Astrocyte (in vitro differentiated cells and primary cell): Measurements from ENCODE around the gene CCDC90B. TPM values are rescaled to one million over a fixed set of nuclear protein-coding genes. Genes with fewer than 3 reads are reported as not detected.
A peak's percentile ranks its signal among the peaks of the same experiment; 100 is the strongest.

ENCODE experiments used
- DNase-seq: peaks from one replicate; pipeline ENCODE4 v3.0.0-alpha.2; 2010; ENCODE audit warnings: low read depth
- FAIRE-seq: peaks from 2 replicates; lab custom pipeline; 2011; peaks lifted over from hg19 to GRCh38; lab: Jason Lieb, UNC
- H2AFZ ChIP-seq: 2 replicates; pipeline ENCODE4 v1.6.0; 2012; ENCODE audit warnings: low read depth, low read length, inconsistent platforms
- H3K27ac ChIP-seq: 2 replicates; pipeline ENCODE4 v1.5.1; 2011; ENCODE audit warnings: low read depth, low read length, inconsistent platforms
- H3K27me3 ChIP-seq: 2 replicates; pipeline ENCODE4 v1.6.0; 2011; ENCODE audit warnings: low read length, inconsistent platforms; ENCODE audit not compliant: insufficient read depth
- H3K36me3 ChIP-seq: 2 replicates; pipeline ENCODE4 v1.5.1; 2011; ENCODE audit warnings: low read length, inconsistent platforms; ENCODE audit not compliant: insufficient read depth
- H3K4me1 ChIP-seq: 2 replicates; pipeline ENCODE4 v1.5.1; 2011; ENCODE audit warnings: low read length, inconsistent platforms; ENCODE audit not compliant: insufficient read depth
- H3K4me2 ChIP-seq: 2 replicates; pipeline ENCODE4 v1.6.0; 2012; ENCODE audit warnings: low read length, inconsistent platforms
- H3K4me3 ChIP-seq: 2 replicates; pipeline ENCODE4 v1.5.1; 2011; ENCODE audit warnings: low read depth, mild to moderate bottlenecking, low read length, inconsistent platforms; ENCODE audit not compliant: insufficient read depth
- H3K79me2 ChIP-seq: 2 replicates; pipeline ENCODE4 v1.6.0; 2012; ENCODE audit warnings: mild to moderate bottlenecking, low read length, inconsistent platforms; ENCODE audit not compliant: insufficient read depth
- H3K9ac ChIP-seq: 2 replicates; pipeline ENCODE4 v1.6.0; 2012; ENCODE audit warnings: mild to moderate bottlenecking, low read length, inconsistent platforms
- H3K9me3 ChIP-seq: 2 replicates; pipeline ENCODE4 v1.5.1; 2012; ENCODE audit warnings: low read depth, mild to moderate bottlenecking, low read length, inconsistent platforms; ENCODE audit not compliant: insufficient read depth
- H4K20me1 ChIP-seq: 2 replicates; pipeline ENCODE4 v1.6.0; 2012; ENCODE audit warnings: low read length, inconsistent platforms; ENCODE audit not compliant: insufficient read depth
- H3K27ac Mint-ChIP-seq: one replicate; pipeline ENCODE4 v1.8.0; 2021; ENCODE audit warnings: mild to moderate bottlenecking, mixed read lengths; ENCODE audit not compliant: unreplicated experiment
- H3K27me3 Mint-ChIP-seq: one replicate; pipeline ENCODE4 v1.8.0; 2021; ENCODE audit warnings: low read depth, mixed read lengths; ENCODE audit not compliant: unreplicated experiment
- H3K36me3 Mint-ChIP-seq: one replicate; pipeline ENCODE4 v1.8.0; 2021; ENCODE audit warnings: low read depth, mixed read lengths; ENCODE audit not compliant: unreplicated experiment
- H3K4me1 Mint-ChIP-seq: one replicate; pipeline ENCODE4 v1.8.0; 2021; ENCODE audit warnings: low read depth, mixed read lengths; ENCODE audit not compliant: unreplicated experiment
- H3K4me3 Mint-ChIP-seq: one replicate; pipeline ENCODE4 v1.8.0; 2021; ENCODE audit warnings: mild to moderate bottlenecking, moderate library complexity, mixed read lengths; ENCODE audit not compliant: unreplicated experiment
- H3K9me3 Mint-ChIP-seq: one replicate; pipeline ENCODE4 v1.8.0; 2021; ENCODE audit warnings: mild to moderate bottlenecking, mixed read lengths; ENCODE audit not compliant: unreplicated experiment
- EZH2 ChIP-seq: IDR thresholded peaks from 2 replicates; pipeline ENCODE4 v1.6.1; 2012; ENCODE audit warnings: mild to moderate bottlenecking, low read length, inconsistent platforms; ENCODE audit not compliant: insufficient read depth
- total RNA-seq: library from RNA; stranded (reverse); gene quantifications from 2 replicates; pipeline ENCODE4 v1.2.1, GENCODE V29; 2021
- TF ChIP-seq, protein P1 (sequence below): IDR thresholded peaks from 2 replicates; pipeline ENCODE4 v1.5.1; 2011; ENCODE audit warnings: low read depth, mild to moderate bottlenecking, inconsistent platforms, low read length, moderate library complexity; ENCODE audit not compliant: insufficient read depth

CCDC90B gene
- total RNA-seq, 1 donor from 2014 or later, result 67.5 TPM

DNA sequence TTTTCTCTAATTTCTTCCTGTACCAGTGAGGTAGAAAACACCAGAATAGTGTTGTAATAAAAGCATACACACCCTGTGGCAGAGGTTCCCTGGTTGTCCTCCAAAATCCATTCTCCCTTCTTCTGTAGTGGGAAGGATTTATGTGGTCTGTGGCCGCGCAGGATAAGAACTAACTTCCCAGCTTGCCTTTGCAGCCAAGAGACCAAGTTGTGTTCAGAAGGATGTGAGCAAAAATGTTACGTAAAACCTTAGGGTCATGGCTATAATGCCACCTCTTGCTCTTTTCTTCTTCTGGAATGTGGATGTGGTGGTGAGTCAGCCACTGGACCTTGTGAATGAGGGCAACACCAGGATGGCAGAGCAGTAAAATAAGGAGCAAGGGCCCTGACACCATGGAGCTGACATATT lies 28.4 kb downstream of the CCDC90B start:
- H3K4me2 ChIP-seq, result peak overlapping the region; percentile 39
- peaks cover 22% of the 10 kb centered on the region for H3K4me1 Mint-ChIP-seq
- H3K27ac ChIP-seq, result no peak overlapping the region
- no peaks in the 10 kb centered on the region for H3K27me3 Mint-ChIP-seq
- H3K4me3 Mint-ChIP-seq, result peak overlapping the region; percentile 4
- no peaks in the 10 kb centered on the region for H3K9me3 ChIP-seq
- H4K20me1 ChIP-seq, result no peaks in the 10 kb centered on the region
- H3K4me1 ChIP-seq, result peaks cover 10% of the 10 kb centered on the region
- peak; percentile 89 for DNase-seq
- H3K36me3 ChIP-seq, result peaks cover 22% of the 10 kb centered on the region
- H3K79me2 ChIP-seq, result no peaks in the 10 kb centered on the region
- peaks cover 2% of the 10 kb centered on the region for H3K36me3 Mint-ChIP-seq
- H2AFZ ChIP-seq, result no peak overlapping the region
- no peak overlapping the region for H3K4me3 ChIP-seq
- no peaks in the 10 kb centered on the region for H3K27me3 ChIP-seq
- H3K9ac ChIP-seq, result no peak overlapping the region
- no peak overlapping the region for H3K27ac Mint-ChIP-seq
- FAIRE-seq, result peak; percentile 92
- no peak for TF ChIP-seq EZH2
- TF ChIP-seq, protein P1, sequence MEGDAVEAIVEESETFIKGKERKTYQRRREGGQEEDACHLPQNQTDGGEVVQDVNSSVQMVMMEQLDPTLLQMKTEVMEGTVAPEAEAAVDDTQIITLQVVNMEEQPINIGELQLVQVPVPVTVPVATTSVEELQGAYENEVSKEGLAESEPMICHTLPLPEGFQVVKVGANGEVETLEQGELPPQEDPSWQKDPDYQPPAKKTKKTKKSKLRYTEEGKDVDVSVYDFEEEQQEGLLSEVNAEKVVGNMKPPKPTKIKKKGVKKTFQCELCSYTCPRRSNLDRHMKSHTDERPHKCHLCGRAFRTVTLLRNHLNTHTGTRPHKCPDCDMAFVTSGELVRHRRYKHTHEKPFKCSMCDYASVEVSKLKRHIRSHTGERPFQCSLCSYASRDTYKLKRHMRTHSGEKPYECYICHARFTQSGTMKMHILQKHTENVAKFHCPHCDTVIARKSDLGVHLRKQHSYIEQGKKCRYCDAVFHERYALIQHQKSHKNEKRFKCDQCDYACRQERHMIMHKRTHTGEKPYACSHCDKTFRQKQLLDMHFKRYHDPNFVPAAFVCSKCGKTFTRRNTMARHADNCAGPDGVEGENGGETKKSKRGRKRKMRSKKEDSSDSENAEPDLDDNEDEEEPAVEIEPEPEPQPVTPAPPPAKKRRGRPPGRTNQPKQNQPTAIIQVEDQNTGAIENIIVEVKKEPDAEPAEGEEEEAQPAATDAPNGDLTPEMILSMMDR, result no peak
- H3K9me3 Mint-ChIP-seq, result no peaks in the 10 kb centered on the region

DNA sequence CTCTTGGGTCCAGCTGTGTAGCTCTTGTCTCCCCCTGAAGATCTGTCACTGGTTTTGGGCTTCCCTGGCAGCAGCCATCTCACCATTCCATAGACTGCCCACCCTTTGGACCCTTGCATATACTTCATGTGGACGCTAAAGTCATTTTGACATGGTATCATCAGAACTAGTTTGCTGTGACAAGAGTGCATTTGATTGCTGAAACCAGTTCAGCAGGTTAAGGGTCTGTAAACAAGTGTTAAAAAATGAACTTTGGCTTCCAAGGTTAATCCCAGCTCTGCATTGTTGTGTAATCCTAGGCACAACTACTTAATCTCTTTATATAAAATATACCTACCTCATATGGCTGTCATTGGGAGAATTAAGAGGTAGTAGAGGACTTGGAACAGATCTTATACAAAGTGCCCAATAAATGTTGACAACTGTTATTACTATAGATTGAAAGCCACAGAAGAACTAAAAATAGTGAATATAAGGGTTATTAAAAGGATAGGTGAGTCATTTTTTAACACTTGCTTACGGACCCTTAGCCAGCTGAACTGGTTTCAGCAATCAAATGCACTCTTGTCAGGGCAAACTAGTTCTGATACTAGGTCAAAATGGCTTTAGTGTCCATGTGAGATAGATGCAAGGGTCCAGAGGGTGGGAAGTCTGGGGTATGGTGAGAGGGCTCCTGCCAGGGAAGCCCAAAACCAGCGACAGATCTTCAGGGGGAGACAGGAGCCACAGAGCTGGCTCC lies 29.4 kb downstream of the CCDC90B start:
- FAIRE-seq (no peak), DNase-seq (no peak)
- Mint-ChIP-seq H3K4me1 (peaks cover 22% of the 10 kb centered on the region), H3K9me3 (no peaks in the 10 kb centered on the region), H3K4me3 (peak overlapping the region; percentile 70), H3K36me3 (peaks cover 2% of the 10 kb centered on the region), H3K27me3 (no peaks in the 10 kb centered on the region), H3K27ac (peak overlapping the region; percentile 23)
- H3K9me3 ChIP-seq, result no peaks in the 10 kb centered on the region
- H3K79me2 ChIP-seq, result no peaks in the 10 kb centered on the region
- H3K27me3 ChIP-seq, result no peaks in the 10 kb centered on the region
- H3K4me3 ChIP-seq, result no peak overlapping the region
- no peak overlapping the region for H3K27ac ChIP-seq
- no peaks in the 10 kb centered on the region for H4K20me1 ChIP-seq
- H3K4me1 ChIP-seq, result peaks cover 10% of the 10 kb centered on the region
- peaks cover 18% of the 10 kb centered on the region for H3K36me3 ChIP-seq
- no peak overlapping the region for H3K4me2 ChIP-seq
- H2AFZ ChIP-seq, result no peak overlapping the region
- TF ChIP-seq EZH2, result no peak
- TF ChIP-seq, protein P1, result no peak
- no peak overlapping the region for H3K9ac ChIP-seq

DNA sequence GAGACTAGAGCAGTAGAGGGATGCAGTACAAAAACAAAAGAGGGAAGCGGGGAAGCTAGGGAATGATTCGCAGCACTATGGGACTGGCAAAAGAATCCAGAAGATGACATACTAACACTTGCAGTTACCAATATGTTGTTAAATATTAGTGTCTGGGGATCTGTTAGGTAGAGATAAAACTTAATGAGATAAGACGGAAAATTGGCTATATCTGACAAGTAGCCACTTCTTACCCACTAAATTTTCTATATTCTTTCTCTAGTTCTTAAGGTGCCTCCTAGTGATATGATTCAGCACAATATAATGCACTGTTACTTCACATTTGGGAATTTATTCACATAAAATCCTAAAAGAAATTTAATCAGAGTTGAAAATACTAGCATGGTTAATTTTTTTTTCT lies 30.8 kb downstream of the CCDC90B start:
- no peaks in the 10 kb centered on the region for H3K9me3 Mint-ChIP-seq
- Histone ChIP-seq H2AFZ (no peak overlapping the region), H3K4me3 (no peak overlapping the region), H3K9ac (no peak overlapping the region), H3K79me2 (no peaks in the 10 kb centered on the region), H3K4me2 (no peak overlapping the region), H3K27me3 (no peaks in the 10 kb centered on the region), H3K4me1 (peaks cover 10% of the 10 kb centered on the region), H3K9me3 (no peaks in the 10 kb centered on the region), H4K20me1 (no peaks in the 10 kb centered on the region), H3K36me3 (peaks cover 12% of the 10 kb centered on the region), H3K27ac (no peak overlapping the region)
- TF ChIP-seq, protein P1, result no peak
- no peaks in the 10 kb centered on the region for H3K27me3 Mint-ChIP-seq
- H3K4me1 Mint-ChIP-seq, result peaks cover 22% of the 10 kb centered on the region
- no peak for FAIRE-seq
- H3K4me3 Mint-ChIP-seq, result no peak overlapping the region
- no peak for DNase-seq
- H3K36me3 Mint-ChIP-seq, result peaks cover 2% of the 10 kb centered on the region
- no peak overlapping the region for H3K27ac Mint-ChIP-seq
